ENCODE results near the gene SGTA.

GRCh38 chr19:2761876-2762782, 20.9 kb downstream of the SGTA start:
- TF ChIP-seq, protein P1, sequence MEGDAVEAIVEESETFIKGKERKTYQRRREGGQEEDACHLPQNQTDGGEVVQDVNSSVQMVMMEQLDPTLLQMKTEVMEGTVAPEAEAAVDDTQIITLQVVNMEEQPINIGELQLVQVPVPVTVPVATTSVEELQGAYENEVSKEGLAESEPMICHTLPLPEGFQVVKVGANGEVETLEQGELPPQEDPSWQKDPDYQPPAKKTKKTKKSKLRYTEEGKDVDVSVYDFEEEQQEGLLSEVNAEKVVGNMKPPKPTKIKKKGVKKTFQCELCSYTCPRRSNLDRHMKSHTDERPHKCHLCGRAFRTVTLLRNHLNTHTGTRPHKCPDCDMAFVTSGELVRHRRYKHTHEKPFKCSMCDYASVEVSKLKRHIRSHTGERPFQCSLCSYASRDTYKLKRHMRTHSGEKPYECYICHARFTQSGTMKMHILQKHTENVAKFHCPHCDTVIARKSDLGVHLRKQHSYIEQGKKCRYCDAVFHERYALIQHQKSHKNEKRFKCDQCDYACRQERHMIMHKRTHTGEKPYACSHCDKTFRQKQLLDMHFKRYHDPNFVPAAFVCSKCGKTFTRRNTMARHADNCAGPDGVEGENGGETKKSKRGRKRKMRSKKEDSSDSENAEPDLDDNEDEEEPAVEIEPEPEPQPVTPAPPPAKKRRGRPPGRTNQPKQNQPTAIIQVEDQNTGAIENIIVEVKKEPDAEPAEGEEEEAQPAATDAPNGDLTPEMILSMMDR (IDR thresholded peaks at IDR 0.05) = no peak
- no peak for TF ChIP-seq ZFX (IDR thresholded peaks at IDR 0.05; ENCODE audit: borderline replicate concordance)
